Stomach smooth muscle (tissue), 2 donors: ENCODE measurements around the gene ZNRD2.
A peak's percentile ranks its signal among the peaks of the same experiment; 100 is the strongest.

Experiments
- H3K27ac ChIP-seq: one replicate; pipeline ENCODE4 v1.7.0; 2013; ENCODE audit warnings: mild to moderate bottlenecking, low read length, inconsistent platforms
- H3K27me3 ChIP-seq, 2 donors: one replicate each; pipeline ENCODE4 v1.7.0; 2013; ENCODE audit warnings: low read length in 2 of 2; ENCODE audit not compliant: insufficient read depth in 2 of 2, control insufficient read depth in 1 of 2
- H3K36me3 ChIP-seq, 2 donors: one replicate each; pipeline ENCODE4 v1.7.0; 2013; ENCODE audit warnings: low read length in 2 of 2; ENCODE audit not compliant: control insufficient read depth in 2 of 2, insufficient read depth in 2 of 2
- H3K4me1 ChIP-seq: one replicate; pipeline ENCODE4 v1.7.0; 2013; ENCODE audit warnings: low read length; ENCODE audit not compliant: control insufficient read depth, insufficient read depth
- H3K4me3 ChIP-seq, 2 donors: one replicate each; pipeline ENCODE4 v1.7.0; 2013; ENCODE audit warnings: low read length in 2 of 2
- H3K9ac ChIP-seq, 2 donors: one replicate each; pipeline ENCODE4 v1.7.0; 2013; ENCODE audit warnings: low read length in 2 of 2, mild to moderate bottlenecking in 1 of 2
- H3K9me3 ChIP-seq, 2 donors: one replicate each; pipeline ENCODE4 v1.7.0; 2013; ENCODE audit warnings: low read length in 2 of 2; ENCODE audit not compliant: control insufficient read depth in 2 of 2
- donor health status: healthy.
- donor health status: Pancreatic carcinoma.

Gene ZNRD2

GRCh38 chr11:65576232-65576866 is 6.1 kb downstream of the ZNRD2 start:
- Histone ChIP-seq H3K27ac (peak overlapping the region; percentile 97), H3K9me3 (no peaks in the 10 kb centered on the region), H3K4me1 (peaks cover 71% of the 10 kb centered on the region), H3K27me3 (no peaks in the 10 kb centered on the region), H3K9ac (peak overlapping the region; percentile 95 to 97), H3K4me3 (peak overlapping the region; percentile 86 to 90), H3K36me3 (peaks cover 28 to 30% of the 10 kb centered on the region in 2 donors)

GRCh38 chr11:65576867-65577755 is 6.8 kb downstream of the ZNRD2 start:
- Histone ChIP-seq H3K9me3 (no peaks in the 10 kb centered on the region), H3K27ac (peak overlapping the region; percentile 97), H3K4me3 (peak overlapping the region; percentile 86 to 90), H3K36me3 (peaks cover 34 to 37% of the 10 kb centered on the region in 2 donors), H3K27me3 (no peaks in the 10 kb centered on the region), H3K9ac (peak overlapping the region; percentile 95 to 97), H3K4me1 (peaks cover 64% of the 10 kb centered on the region)

- peak overlapping the region; percentile 97 for H3K27ac ChIP-seq
- peak overlapping the region; percentile 86 to 90 for H3K4me3 ChIP-seq
- H3K9me3 ChIP-seq, result no peaks in the 10 kb centered on the region
- peaks cover 64% of the 10 kb centered on the region for H3K4me1 ChIP-seq
- H3K36me3 ChIP-seq, result peaks cover 39 to 44% of the 10 kb centered on the region in 2 donors
- H3K9ac ChIP-seq, result peak overlapping the region; percentile 95 to 97
- no peaks in the 10 kb centered on the region for H3K27me3 ChIP-seq
Observed at GRCh38 chr11:65577756-65578109, 7.5 kb downstream of the ZNRD2 start.

- Histone ChIP-seq H3K27ac (peak overlapping the region; percentile 97), H3K4me1 (peaks cover 61% of the 10 kb centered on the region), H3K9ac (peak overlapping the region; percentile 95 to 97), H3K4me3 (peak overlapping the region; percentile 86 to 90), H3K36me3 (peaks cover 40 to 46% of the 10 kb centered on the region in 2 donors), H3K9me3 (no peaks in the 10 kb centered on the region), H3K27me3 (no peaks in the 10 kb centered on the region)
Observed at GRCh38 chr11:65578134-65578533, 7.9 kb downstream of the ZNRD2 start.

- H3K4me1 ChIP-seq, result peaks cover 56% of the 10 kb centered on the region
- peak overlapping the region in 1 of 2 donors; percentile 90 for H3K4me3 ChIP-seq
- H3K27ac ChIP-seq, result peak overlapping the region; percentile 97
Observed at GRCh38 chr11:65578667-65579066, 8.4 kb downstream of the ZNRD2 start.

GRCh38 chr11:65579291-65579690 is 9.0 kb downstream of the ZNRD2 start:
- no peaks in the 10 kb centered on the region for H3K27me3 ChIP-seq
- H3K4me1 ChIP-seq, result peaks cover 54% of the 10 kb centered on the region
- H3K36me3 ChIP-seq, result peaks cover 44 to 46% of the 10 kb centered on the region in 2 donors
- H3K27ac ChIP-seq, result peak overlapping the region; percentile 97
- no peak overlapping the region for H3K4me3 ChIP-seq
- H3K9me3 ChIP-seq, result no peaks in the 10 kb centered on the region
- H3K9ac ChIP-seq, result no peak overlapping the region

More at GRCh38 chr11:65578667-65579066, 8.4 kb downstream of the ZNRD2 start:
- Histone ChIP-seq H3K9me3 (no peaks in the 10 kb centered on the region), H3K9ac (peak overlapping the region; percentile 95 to 97), H3K27me3 (no peaks in the 10 kb centered on the region), H3K36me3 (peaks cover 39 to 46% of the 10 kb centered on the region in 2 donors)

GRCh38 chr11:65580031-65580692 is 9.9 kb downstream of the ZNRD2 start:
- Histone ChIP-seq H3K27ac (peak overlapping the region; percentile 58), H3K4me3 (no peak overlapping the region), H3K36me3 (peaks cover 45 to 49% of the 10 kb centered on the region in 2 donors), H3K9me3 (no peaks in the 10 kb centered on the region), H3K27me3 (no peaks in the 10 kb centered on the region), H3K9ac (no peak overlapping the region), H3K4me1 (peaks cover 55% of the 10 kb centered on the region)

GRCh38 chr11:65580756-65581155 is 10.5 kb downstream of the ZNRD2 start:
- H3K9ac ChIP-seq, result no peak overlapping the region
- no peak overlapping the region for H3K4me3 ChIP-seq
- no peaks in the 10 kb centered on the region for H3K9me3 ChIP-seq
- no peaks in the 10 kb centered on the region for H3K27me3 ChIP-seq
- peaks cover 45 to 50% of the 10 kb centered on the region in 2 donors for H3K36me3 ChIP-seq
- peak overlapping the region; percentile 58 for H3K27ac ChIP-seq
- H3K4me1 ChIP-seq, result peaks cover 56% of the 10 kb centered on the region

- no peak overlapping the region for H3K9ac ChIP-seq
- H3K4me3 ChIP-seq, result no peak overlapping the region
- H3K4me1 ChIP-seq, result peaks cover 62% of the 10 kb centered on the region
- no peaks in the 10 kb centered on the region for H3K27me3 ChIP-seq
- peaks cover 49 to 58% of the 10 kb centered on the region in 2 donors for H3K36me3 ChIP-seq
- no peaks in the 10 kb centered on the region for H3K9me3 ChIP-seq
- H3K27ac ChIP-seq, result peak overlapping the region; percentile 58
Observed at GRCh38 chr11:65581928-65582327, 11.7 kb downstream of the ZNRD2 start.

GRCh38 chr11:65583589-65583988 is 13.3 kb downstream of the ZNRD2 start:
- Histone ChIP-seq H3K27me3 (no peaks in the 10 kb centered on the region), H3K4me3 (no peak overlapping the region), H3K4me1 (peaks cover 62% of the 10 kb centered on the region), H3K27ac (peak overlapping the region; percentile 66), H3K9me3 (no peaks in the 10 kb centered on the region), H3K36me3 (peaks cover 48 to 58% of the 10 kb centered on the region in 2 donors), H3K9ac (no peak overlapping the region)
